ENCODE data around the gene NTSR1.

GRCh38 chr20:62718546-62718945, 9.9 kb downstream of the NTSR1 start:
- TF ChIP-seq POLR2A (IDR thresholded peaks at IDR 0.05): no peak
- no peak for TF ChIP-seq CTCF (IDR thresholded peaks at IDR 0.05)
- TF ChIP-seq EP300 (IDR thresholded peaks at IDR 0.05): no peak
- no peak for TF ChIP-seq POLR2AphosphoS5 (IDR thresholded peaks at IDR 0.05)
